HG03097 (cell line): ENCODE results near the gene ZNF140.
A peak's percentile ranks its signal among the peaks of the same experiment; 100 is the strongest.

Experiments
- ATAC-seq: cut with Tn5 transposase; IDR thresholded peaks from one replicate; pipeline ENCODE4 v1.9.1; 2021; ENCODE audit not compliant: unreplicated experiment, low FRiP score

The ZNF140 gene

GRCh38 chr12:133080368-133081158 is at the start of gene ZNF140:
ZNF140 (plus strand) TSS chr12:133080923; CDS start chr12:133081321, 398 bp downstream.
- ATAC-seq = peak; percentile 76

GRCh38 chr12:133037207-133038005 is 43.3 kb upstream of the ZNF140 start, which contains the start of gene ZNF84:
ZNF84 (plus strand) TSS chr12:133037509; CDS start chr12:133041468, 3,959 bp downstream.
- ATAC-seq = peak; percentile 86

- no peak for ATAC-seq
These were observed 42.5 kb upstream of the ZNF140 start for GRCh38 chr12:133038118-133038709.

- no peak for ATAC-seq
These were observed 34.0 kb upstream of the ZNF140 start for GRCh38 chr12:133046698-133047097.

- no peak for ATAC-seq
These were observed 23.3 kb upstream of the ZNF140 start for GRCh38 chr12:133057446-133057845.

GRCh38 chr12:133058203-133059113 is 22.3 kb upstream of the ZNF140 start:
- ATAC-seq = no peak

GRCh38 chr12:133061954-133062353 is 18.8 kb upstream of the ZNF140 start:
- no peak for ATAC-seq

- no peak for ATAC-seq
These were observed 17.2 kb upstream of the ZNF140 start for GRCh38 chr12:133063556-133063955.

- no peak for ATAC-seq
These were observed 6.9 kb upstream of the ZNF140 start for GRCh38 chr12:133073836-133074235.

GRCh38 chr12:133080026-133080367 is 726 bp upstream of the ZNF140 start:
- peak; percentile 77 for ATAC-seq

- no peak for ATAC-seq
These were observed 547 bp downstream of the ZNF140 start for GRCh38 chr12:133081159-133081780.

GRCh38 chr12:133083345-133083744 is 2.6 kb downstream of the ZNF140 start:
- no peak for ATAC-seq

GRCh38 chr12:133105620-133106019 is 24.9 kb downstream of the ZNF140 start:
- no peak for ATAC-seq

- ATAC-seq = no peak
These were observed 25.5 kb downstream of the ZNF140 start for GRCh38 chr12:133106253-133106652.

- ATAC-seq = no peak
These were observed 26.4 kb downstream of the ZNF140 start for GRCh38 chr12:133107121-133107520.

GRCh38 chr12:133108150-133108549 is 27.4 kb downstream of the ZNF140 start:
- no peak for ATAC-seq

- no peak for ATAC-seq
These were observed 39.9 kb downstream of the ZNF140 start for GRCh38 chr12:133120385-133121191.

GRCh38 chr12:133124674-133125073 is 44.0 kb downstream of the ZNF140 start:
- ATAC-seq = no peak
